ENCODE measurements around the gene SESN1. TPM values are rescaled to one million over a fixed set of nuclear protein-coding genes. Genes with fewer than 3 reads are reported as not detected.

Gene SESN1
- total RNA-seq, 1 experiment from 2014 or later: 17.5 TPM

GRCh38 chr6:109001291-109001894 lies 93.3 kb downstream of the SESN1 start:
- H3K27ac Mint-ChIP-seq: no peak overlapping the region
- WGBS (ENCODE audit: extremely low coverage, insufficient read length, low lambda C conversion rate): no CpG with 5 or more reads among the region's 7 CpGs
- Histone ChIP-seq H2BK120ac (ENCODE audit: low read depth, low read length, poor library complexity, severe bottlenecking) (no peak overlapping the region), H4K91ac (ENCODE audit: insufficient read length, low read depth, low read length) (no peak overlapping the region), H3K27ac (ENCODE audit: insufficient read length, low read depth, low read length) (no peak overlapping the region), H3K23ac (ENCODE audit: insufficient read length, low read depth, low read length) (no peak overlapping the region), H3K9ac (ENCODE audit: extremely low read depth, insufficient read length, low read length) (no peak overlapping the region), H2BK5ac (ENCODE audit: insufficient read length, low read length) (no peak overlapping the region), H3K56ac (ENCODE audit: insufficient read length, low read depth, low read length) (no peak overlapping the region), H3T11ph (ENCODE audit: low read length) (no peak overlapping the region), H2AFZ (ENCODE audit: low read length) (no peak overlapping the region), H4K5ac (ENCODE audit: insufficient read length, low read depth, low read length) (no peak overlapping the region), H2BK20ac (ENCODE audit: low read depth, low read length, poor library complexity, severe bottlenecking) (no peak overlapping the region), H3K9me3 (ENCODE audit: control insufficient read depth, low read depth, low read length) (no peaks in the 10 kb centered on the region), H3K4me1 (ENCODE audit: insufficient read depth, low read length) (no peaks in the 10 kb centered on the region), H2BK12ac (ENCODE audit: insufficient read length, low read depth, low read length) (no peak overlapping the region), H4K8ac (replicated peaks; ENCODE audit: insufficient read length, low read depth, low read length) (no peak overlapping the region), H3K79me2 (ENCODE audit: insufficient read depth, low read length) (no peaks in the 10 kb centered on the region; the same call in 1 of the 2 replicates), H3K23me2 (ENCODE audit: insufficient read length, low read depth, low read length, poor library complexity, severe bottlenecking) (no peaks in the 10 kb centered on the region), H3K14ac (ENCODE audit: insufficient read depth, low read length) (no peak overlapping the region), H3K4ac (ENCODE audit: low read depth, low read length) (no peak overlapping the region), H2AK5ac (ENCODE audit: insufficient read length, low read length) (no peak overlapping the region), H4K20me1 (ENCODE audit: control insufficient read depth, insufficient read depth, insufficient read length) (no peaks in the 10 kb centered on the region), H2BK15ac (ENCODE audit: low read depth, low read length) (no peak overlapping the region), H3K27me3 (ENCODE audit: insufficient read depth, low read length) (no peaks in the 10 kb centered on the region), H3K18ac (ENCODE audit: insufficient read length, low read depth, low read length) (no peak overlapping the region), H3K4me2 (ENCODE audit: insufficient read depth, insufficient read length, low read length) (no peak overlapping the region), H3K79me1 (ENCODE audit: insufficient read depth, low read depth, low read length, poor library complexity, severe bottlenecking) (no peaks in the 10 kb centered on the region)
- no peak overlapping the region for H3K4me3 Mint-ChIP-seq
- H3K4me1 Mint-ChIP-seq: peaks cover 2 to 4% of the 10 kb centered on the region in 2 experiments; a peak in 2 of 4 replicates
- no peaks in the 10 kb centered on the region for H3K27me3 Mint-ChIP-seq (ENCODE audit: low read depth)
- H3K36me3 Mint-ChIP-seq (ENCODE audit: insufficient read depth in 1 of 3, low read depth in 3 of 3): peaks cover 0 to 26% (median 14%) of the 10 kb centered on the region in 3 experiments; a peak in 3 of 7 replicates
- H3K9me3 Mint-ChIP-seq: no peaks in the 10 kb centered on the region
- no peak for DNase-seq
- TF ChIP-seq, protein P1, sequence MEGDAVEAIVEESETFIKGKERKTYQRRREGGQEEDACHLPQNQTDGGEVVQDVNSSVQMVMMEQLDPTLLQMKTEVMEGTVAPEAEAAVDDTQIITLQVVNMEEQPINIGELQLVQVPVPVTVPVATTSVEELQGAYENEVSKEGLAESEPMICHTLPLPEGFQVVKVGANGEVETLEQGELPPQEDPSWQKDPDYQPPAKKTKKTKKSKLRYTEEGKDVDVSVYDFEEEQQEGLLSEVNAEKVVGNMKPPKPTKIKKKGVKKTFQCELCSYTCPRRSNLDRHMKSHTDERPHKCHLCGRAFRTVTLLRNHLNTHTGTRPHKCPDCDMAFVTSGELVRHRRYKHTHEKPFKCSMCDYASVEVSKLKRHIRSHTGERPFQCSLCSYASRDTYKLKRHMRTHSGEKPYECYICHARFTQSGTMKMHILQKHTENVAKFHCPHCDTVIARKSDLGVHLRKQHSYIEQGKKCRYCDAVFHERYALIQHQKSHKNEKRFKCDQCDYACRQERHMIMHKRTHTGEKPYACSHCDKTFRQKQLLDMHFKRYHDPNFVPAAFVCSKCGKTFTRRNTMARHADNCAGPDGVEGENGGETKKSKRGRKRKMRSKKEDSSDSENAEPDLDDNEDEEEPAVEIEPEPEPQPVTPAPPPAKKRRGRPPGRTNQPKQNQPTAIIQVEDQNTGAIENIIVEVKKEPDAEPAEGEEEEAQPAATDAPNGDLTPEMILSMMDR (conservative IDR thresholded peaks at IDR 0.05): no peak

All from H9 (cell line).